DLD1 (cell line): ENCODE data around the gene NUDT7.

ENCODE experiments used
- in situ Hi-C: cut with HindIII; loops from 2 replicates; pipeline ENCODE4 v1.10.0; 2017; ENCODE audit warnings: low sequenced_read_pairs

The NUDT7 gene

DNA sequence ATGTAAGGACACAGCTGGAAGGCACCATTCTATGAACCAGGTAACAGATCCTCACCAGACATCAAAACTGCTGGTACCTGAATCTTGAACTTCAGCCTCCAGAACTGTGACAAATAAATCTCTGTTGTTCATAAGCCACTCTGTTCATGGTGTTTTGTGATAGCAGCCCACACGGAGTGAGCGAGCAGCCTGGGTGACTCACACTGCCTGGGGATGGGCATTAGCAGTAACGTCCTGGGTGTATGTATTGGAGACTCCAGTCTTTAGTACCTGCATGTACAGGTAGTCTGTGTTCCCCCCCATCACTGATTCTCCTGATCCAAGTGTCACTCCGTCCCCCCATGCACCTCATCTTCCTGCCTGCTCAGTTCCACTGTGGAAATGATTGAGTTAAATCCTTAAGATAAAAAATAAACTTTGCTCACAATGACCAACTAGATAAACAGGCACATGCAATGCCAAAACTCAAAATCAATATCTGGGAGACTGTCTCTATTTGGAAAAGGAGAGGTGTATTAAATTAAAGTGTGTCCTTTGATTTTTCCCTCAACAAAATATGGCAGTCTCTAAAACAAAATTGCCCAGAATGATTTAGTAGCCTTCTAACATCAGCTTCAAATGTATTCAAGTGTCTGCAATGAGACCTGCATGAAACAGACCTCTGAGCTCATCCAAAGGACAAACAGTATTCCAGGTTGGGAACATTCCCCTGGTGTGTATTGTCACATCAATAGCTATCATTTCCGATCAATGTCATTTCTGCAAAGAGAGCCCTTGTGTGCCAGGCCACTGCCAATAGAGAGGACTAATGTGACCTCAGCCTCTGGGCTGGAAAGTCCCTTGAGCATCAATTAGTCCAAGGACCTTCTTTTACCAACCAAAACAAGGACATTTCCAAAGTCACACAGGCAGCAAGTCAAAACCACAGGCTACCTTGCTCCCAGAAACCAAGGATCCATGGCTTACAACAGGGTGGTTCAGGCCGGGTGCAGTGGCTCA is 53.9 kb downstream of the NUDT7 start:
- in situ Hi-C loops: no loop called here

DNA sequence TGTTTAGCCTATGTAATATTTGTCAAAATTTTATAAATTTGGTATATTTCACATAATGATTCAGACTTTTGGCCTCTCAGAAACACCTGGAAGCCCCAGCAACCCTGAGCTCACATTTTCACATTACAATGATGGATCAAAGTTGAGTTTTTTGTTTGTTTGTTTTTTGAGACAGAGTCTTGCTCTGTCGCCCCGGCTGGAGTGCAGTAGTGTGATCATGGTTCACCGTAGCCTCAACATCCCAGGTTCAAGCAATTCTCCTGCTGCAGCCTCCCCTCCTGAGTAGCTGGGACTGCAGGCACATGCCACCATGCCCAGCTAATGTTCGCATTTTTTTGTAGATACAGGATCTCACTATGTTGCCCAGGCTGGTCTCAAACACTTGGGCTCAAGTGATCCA is 55.4 kb downstream of the NUDT7 start:
- in situ Hi-C loops: no loop called here

DNA sequence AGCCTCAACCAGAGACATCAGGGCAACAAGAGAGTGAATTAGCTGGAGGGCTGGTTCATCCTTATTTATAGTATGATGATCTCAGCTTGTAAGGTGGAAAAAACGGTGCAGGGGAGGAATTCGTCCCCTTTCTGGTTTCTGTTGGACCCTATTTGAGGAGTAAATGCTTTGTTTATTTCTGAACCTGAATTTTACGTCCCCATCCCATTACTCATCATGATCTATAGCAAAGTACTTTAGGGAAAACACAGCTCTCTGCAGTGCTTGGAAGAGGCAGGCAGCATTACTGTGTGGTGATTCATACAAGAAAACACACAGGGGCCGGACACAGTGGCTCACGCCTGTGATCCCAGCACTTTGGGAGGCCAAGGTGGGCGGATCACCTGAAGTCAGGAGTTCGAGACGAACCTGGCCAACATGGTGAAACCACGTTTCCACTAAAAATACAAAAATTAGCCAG is 58.1 kb downstream of the NUDT7 start:
- in situ Hi-C loops: no loop called here

DNA sequence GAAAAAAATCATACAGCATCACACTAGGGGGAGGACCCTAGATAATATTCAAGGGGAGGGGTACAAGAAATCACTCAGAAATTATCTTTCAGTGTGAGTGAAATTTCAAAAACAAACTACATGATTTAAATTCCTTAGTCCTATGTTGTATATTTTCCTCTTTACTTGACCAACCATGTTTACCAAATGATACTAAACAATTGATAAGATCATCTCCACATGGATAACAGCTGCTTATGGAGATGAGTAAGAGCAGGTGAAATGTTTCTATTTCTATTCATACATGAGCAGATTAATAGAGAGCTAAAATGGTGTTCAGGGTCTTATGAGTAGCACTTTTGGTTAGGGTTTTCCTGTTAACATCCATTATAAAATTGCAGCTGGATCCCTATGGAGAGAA is 58.8 kb downstream of the NUDT7 start:
- in situ Hi-C loops: no loop called here

DNA sequence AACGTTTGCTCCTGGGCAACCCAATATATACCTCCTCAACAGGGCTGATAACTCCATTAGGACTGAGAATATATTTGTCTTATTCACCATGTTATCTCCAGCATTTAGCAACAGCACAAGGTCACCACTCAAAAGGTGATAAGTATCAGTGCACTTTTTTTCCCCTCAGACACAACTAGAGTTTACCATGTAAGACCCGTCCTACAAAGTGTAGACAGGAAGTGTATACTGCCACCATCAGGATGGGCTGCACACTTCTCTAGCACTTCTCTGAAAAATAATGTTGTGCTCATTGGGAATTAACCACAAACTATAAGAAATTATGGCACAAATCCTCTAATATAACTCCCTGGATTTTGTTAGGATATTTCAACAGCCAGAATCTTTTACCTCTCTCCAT is 60.4 kb downstream of the NUDT7 start:
- in situ Hi-C loops: no loop called here

DNA sequence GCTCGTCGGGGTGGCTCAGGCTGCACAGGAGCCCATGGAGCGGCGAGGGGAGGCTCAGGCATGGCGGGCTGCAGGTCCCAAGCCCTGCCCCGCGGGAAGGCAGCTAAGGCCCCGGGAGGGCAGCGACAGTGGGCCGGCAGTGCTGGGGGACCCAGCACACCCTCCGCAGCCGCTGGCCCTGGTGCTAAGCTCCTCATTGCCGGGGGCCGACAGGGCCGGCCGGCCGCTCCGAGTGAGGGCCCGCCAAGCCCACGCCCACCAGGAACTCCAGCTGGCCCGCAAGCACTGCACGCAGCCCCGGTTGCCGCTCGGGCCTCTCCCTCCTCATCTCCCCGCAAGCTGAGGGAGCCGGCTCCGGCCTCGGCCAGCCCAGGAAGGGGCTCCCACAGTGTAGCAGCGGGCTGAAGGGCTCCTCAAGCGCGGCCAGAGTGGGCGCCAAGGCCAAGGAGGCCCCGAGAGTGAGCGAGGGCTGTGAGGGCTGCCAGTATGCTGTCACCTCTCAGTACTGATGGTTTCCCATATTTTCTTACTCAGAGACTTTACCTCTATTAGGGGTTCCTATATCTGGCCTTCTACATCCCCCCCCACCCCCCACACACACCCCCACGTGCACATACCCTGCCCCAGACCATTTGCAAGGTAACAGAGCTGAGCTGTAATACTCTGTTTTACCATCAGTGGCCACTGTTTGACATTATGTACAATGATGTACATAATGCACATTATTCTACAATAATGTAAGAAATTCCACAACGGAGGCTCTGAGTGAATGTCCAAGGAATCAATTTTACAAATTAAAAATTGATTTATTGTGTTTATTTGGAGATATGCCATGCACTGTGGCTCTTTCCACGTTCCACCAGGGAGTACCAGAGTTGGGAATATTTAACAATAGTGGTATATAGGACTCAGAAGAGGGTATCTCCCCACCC is 62.4 kb downstream of the NUDT7 start:
- in situ Hi-C loops: no loop called here

DNA sequence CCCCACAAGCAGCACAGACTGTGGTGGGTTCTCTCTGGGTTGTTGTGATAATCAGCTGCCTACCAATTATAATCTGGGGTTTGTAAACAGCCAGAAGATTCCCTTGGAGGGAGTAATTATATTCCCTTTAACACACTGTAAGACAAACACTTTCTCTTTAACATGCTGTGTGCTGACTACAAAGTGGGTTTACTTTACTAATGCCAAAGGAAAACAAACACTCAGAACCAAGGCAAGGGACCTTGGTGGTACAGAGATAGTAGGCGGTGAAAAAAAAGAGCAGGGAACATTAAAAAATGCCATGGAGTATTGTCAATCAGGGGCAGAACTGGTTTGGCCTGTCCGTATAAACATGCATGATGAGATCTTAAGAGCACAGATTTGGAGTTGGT is 63.1 kb downstream of the NUDT7 start:
- in situ Hi-C loops: no loop called here

DNA sequence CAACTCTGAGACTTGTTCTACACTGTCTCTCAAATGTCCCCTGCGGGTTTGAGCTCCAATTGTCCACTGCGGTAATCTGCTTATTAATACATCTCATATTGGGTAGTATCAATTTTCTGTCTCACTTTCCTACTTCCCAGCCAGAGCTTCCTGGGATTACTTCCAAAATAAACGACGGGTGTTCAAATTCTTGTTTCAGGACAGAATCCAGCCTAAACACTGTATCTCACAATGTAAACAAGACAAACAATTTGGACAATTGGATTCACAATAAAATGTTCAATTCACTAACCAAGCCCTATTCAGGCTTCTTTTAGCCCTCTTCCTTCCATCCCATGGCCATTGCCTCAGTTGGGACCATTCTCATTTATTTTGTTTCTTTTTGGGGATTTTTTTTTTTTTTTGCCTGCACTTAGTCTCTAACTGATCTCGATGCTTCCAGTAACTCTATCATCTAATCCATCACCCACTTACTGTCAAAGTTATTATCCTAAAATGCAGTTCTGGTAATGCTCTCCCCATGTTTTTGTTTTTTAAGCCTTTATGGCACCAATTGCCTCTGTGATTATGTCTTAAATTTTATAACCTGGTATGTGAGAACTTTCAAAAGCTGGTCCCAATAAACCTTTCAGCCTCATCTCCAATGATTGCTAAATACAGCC is 64.0 kb downstream of the NUDT7 start:
- in situ Hi-C loops: no loop called here

DNA sequence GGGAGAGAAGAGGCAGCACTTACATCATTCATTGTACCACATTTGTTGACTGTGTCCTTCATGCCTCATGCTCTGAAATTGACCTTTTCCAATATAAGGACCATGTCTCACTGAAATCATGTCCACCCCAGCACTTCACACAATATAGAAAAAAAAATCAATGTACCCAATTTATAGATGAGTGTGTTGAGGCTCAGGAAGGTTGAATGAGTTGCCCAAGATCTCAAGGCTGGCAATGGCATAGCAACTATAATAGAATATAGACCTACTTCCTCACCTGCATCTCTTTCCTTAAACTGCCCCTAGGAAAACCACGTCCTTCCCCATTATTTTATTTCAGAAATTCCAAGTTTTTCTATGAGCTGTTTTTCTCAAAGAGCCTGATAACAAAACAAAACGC is 65.1 kb downstream of the NUDT7 start:
- in situ Hi-C loops: no loop called here

DNA sequence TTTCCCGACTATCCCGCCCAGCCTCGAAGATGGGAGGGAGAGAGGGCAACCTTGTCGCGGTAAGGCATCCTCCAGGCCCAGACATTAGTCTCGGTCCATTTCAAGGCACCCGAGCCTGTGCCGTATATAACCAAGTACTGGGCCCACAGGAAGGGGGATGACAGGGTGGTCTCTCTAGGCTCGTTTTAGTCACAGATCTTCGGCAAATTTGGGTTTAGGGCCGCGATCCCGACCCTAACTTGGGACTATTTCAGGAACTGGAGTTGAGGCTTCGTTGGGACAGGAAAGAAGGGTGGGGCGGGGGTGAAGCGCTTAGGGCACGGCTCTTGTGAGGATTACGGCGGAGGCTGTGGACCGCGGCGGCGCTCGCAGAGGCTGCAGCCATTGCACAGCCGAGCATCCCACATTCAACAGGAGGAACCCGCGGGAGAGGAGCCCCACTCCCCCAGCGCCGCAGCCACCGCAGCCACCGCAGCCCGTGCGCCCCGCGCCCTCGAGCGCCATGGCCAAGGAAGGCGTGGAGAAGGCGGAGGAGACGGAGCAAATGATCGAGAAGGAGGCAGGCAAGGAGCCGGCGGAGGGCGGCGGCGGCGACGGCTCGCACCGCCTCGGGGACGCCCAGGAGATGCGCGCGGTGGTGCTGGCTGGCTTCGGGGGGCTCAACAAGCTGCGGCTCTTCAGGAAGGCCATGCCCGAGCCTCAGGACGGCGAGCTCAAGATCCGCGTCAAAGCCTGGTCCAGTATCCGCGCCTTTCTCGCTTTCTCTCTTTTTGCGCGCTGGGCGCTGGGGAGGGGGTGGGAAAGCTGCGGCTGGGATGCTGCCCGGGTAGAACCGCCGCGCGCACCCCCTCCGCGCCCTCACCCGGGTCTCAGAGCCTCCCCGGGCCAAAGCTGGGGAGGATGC is 66.1 kb downstream of the NUDT7 start, which contains the start of gene VAT1L:
Gene VAT1L, plus strand, starts transcription at position 384 of the 904 bp plus-strand sequence. Its CDS starts 119 bp downstream, at position 503.
- in situ Hi-C loops: no loop called here

DNA sequence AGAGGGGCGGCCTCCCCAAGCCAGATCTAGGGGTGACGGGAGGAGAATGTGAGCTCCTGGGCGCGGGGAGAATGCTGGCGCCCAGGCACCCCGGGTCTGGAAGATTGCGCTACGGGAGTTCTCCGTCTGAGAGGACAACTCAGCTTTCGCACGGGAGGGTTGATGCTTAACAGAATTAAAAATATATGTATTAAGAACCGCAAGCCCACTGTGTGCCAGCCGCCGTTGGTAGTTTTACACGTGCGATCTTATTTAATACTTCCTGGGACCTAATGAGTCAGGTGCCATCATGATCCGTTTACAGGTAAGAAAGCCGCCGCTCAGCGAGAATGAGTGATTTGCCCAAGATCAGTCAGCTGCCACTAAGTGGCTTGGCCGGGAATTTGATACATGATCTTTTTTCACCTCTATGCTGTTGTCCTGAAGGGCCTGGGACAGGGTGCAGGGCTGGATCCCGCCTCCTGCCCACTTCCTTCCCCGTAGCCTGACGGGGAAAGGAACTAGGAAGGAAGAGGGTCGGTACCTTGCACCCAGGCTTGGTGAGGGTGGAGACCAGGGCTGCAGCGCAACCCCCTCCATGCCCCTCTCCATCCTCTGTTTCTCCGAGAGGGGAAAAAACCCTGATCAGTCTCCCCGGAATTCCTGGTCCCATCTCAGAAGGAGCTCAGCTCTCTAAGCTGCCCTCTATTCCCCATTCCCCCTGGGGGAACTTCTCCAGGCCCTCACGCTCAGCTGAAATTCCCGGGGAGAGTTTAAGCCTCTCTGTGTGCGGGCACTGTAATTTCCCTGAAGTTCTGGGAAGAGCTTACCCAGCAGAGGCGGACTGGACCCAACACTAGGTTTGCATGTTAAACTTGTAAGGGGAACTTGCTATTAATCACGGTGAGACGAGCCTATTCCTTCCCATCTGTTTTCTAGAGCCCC is 67.0 kb downstream of the NUDT7 start:
- in situ Hi-C loops: no loop called here

DNA sequence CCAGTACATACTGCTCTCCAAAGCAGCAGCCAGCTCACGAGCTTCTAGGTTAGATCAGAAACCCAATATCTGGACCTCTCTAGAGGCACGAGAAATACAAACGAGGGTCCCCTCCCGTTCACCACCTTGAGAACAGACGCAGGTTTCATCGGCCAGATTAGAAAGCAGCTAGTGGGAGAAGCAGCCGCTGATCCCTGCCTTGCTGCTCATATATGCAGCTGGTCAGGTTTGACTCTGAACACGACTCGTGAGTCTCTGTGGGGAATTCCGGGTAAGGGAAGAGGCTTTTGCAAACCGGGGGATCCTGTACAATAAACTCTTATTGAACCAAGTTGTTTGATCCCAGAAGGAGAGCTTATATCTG is 67.7 kb downstream of the NUDT7 start:
- in situ Hi-C loops: no loop called here

DNA sequence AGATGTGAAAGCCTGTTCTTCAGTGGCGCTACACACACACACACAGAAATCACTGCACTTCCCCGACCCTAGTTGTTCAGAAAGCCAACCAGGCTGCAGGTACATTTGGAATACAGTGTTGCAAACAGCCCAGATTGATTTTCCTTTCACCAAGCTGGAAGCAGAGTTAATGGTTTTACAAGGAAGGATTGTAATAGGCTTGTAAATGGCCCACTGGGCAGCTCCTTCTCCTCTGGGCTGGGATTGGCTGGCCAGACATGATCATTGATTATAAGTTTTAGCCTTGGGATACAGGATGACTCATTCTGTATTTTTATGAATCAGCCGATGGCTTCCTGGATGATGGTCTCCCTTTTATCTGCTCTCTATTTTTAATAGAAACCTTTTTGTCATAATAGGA is 68.6 kb downstream of the NUDT7 start:
- in situ Hi-C loops: no loop called here
